GM21423 (cell line): ENCODE results near the gene EMID1.
"Not testable (repeated sequence)": the region's sequence is repeated elsewhere in the genome, so short reads cannot be mapped to it uniquely, and the experiment has no call there.

Experiments used
- ATAC-seq: cut with Tn5 transposase; IDR thresholded peaks from one replicate; pipeline ENCODE4 v1.9.1; 2021; ENCODE audit warnings: mild to moderate bottlenecking, moderate library complexity; ENCODE audit not compliant: unreplicated experiment

Gene EMID1

GRCh38 chr22:29226351-29226981, 20.8 kb downstream of the EMID1 start:
- ATAC-seq: no peak

- ATAC-seq: no peak
Observed at GRCh38 chr22:29230972-29231875, 25.5 kb downstream of the EMID1 start.

- no peak for ATAC-seq
Observed at GRCh38 chr22:29231971-29232959, 26.6 kb downstream of the EMID1 start.

GRCh38 chr22:29233277-29233877, 27.7 kb downstream of the EMID1 start:
- no peak for ATAC-seq

- ATAC-seq: not testable (repeated sequence)
Observed at GRCh38 chr22:29240481-29240880, 34.8 kb downstream of the EMID1 start.

- no peak for ATAC-seq
Observed at GRCh38 chr22:29243874-29244446, 38.3 kb downstream of the EMID1 start.

GRCh38 chr22:29244785-29245625, 39.3 kb downstream of the EMID1 start:
- no peak for ATAC-seq

GRCh38 chr22:29245626-29246385, 40.1 kb downstream of the EMID1 start:
- peak; percentile 52 for ATAC-seq

GRCh38 chr22:29247891-29248290, 42.2 kb downstream of the EMID1 start:
- not testable (repeated sequence) for ATAC-seq

GRCh38 chr22:29251265-29251664, 45.6 kb downstream of the EMID1 start:
- ATAC-seq: no peak

- ATAC-seq: no peak
Observed at GRCh38 chr22:29251981-29252911, 46.5 kb downstream of the EMID1 start.

- ATAC-seq: no peak
Observed at GRCh38 chr22:29253561-29254285, 48.0 kb downstream of the EMID1 start.

- ATAC-seq: no peak
Observed at GRCh38 chr22:29254286-29254660, 48.6 kb downstream of the EMID1 start.

- no peak for ATAC-seq
Observed at GRCh38 chr22:29255064-29255621, 49.4 kb downstream of the EMID1 start.

- ATAC-seq: no peak
Observed at GRCh38 chr22:29256606-29257325, 51.1 kb downstream of the EMID1 start.

GRCh38 chr22:29257751-29258181, 52.1 kb downstream of the EMID1 start:
- ATAC-seq: no peak
